IMR-90 (cell line): ENCODE data around the gene PDK4. TPM values are rescaled to one million over a fixed set of nuclear protein-coding genes. Genes with fewer than 3 reads are reported as not detected.
A peak's percentile ranks its signal among the peaks of the same experiment; 100 is the strongest.

Experiments used
- ATAC-seq: fragments of 200-7000 bp; cut with Tn5 transposase; 2 replicates; pipeline ENCODE4 v1.9.1; 2020; ENCODE audit warnings: low read depth, mild to moderate bottlenecking, moderate library complexity
- BruUV-seq: library from RNA; stranded (reverse); fragments of 400-500 nt; replicated peaks from 2 replicates; lab custom pipeline; 2021; lab: Mats Ljungman, UMichigan
- CTCF ChIA-PET: fragments of 300-600 bp; formaldehyde crosslinking; extraction: SDS; loops from one replicate; lab custom pipeline; 2021; ENCODE audit warnings: antibody characterized with exemption; lab: Yijun Ruan, JAX
- POLR2A ChIA-PET: fragments of 300-600 bp; sonication (Branson Sonifier 250); formaldehyde crosslinking; loops from one replicate; lab custom pipeline; 2022; ENCODE audit warnings: antibody characterized with exemption; ENCODE audit not compliant: unreplicated experiment; lab: Charles Lee
- DNase-seq: peaks from one replicate; pipeline ENCODE4 v3.0.0; 2013
- H2AFZ ChIP-seq: replicated peaks from 2 replicates; pipeline ENCODE3; 2013; ENCODE audit warnings: low read length, mild to moderate bottlenecking; ENCODE audit not compliant: poor library complexity
- H2AK5ac ChIP-seq: 2 replicates; pipeline ENCODE4 v1.6.1; 2013; ENCODE audit warnings: low read depth, low read length, inconsistent platforms
- H2AK9ac ChIP-seq: replicated peaks from 2 replicates; pipeline ENCODE3; 2013; ENCODE audit warnings: mild to moderate bottlenecking, low read depth, low read length, moderate library complexity; ENCODE audit not compliant: poor library complexity
- H2BK120ac ChIP-seq: 2 replicates; pipeline ENCODE4 v1.6.1; 2013; ENCODE audit warnings: low read depth, low read length, inconsistent platforms
- H2BK15ac ChIP-seq: 3 replicates; pipeline ENCODE4 v1.6.1; 2013; ENCODE audit warnings: low read depth, low read length, inconsistent platforms
- H2BK20ac ChIP-seq: 2 replicates; pipeline ENCODE4 v1.6.1; 2013; ENCODE audit warnings: low read depth, mild to moderate bottlenecking, inconsistent platforms, low read length, moderate library complexity
- H2BK5ac ChIP-seq: 2 replicates; pipeline ENCODE4 v1.6.1; 2013; ENCODE audit warnings: mild to moderate bottlenecking, low read depth, low read length, inconsistent platforms; ENCODE audit not compliant: poor library complexity, severe bottlenecking
- H3K14ac ChIP-seq: replicated peaks from 2 replicates; pipeline ENCODE4 v1.6.1; 2013; ENCODE audit warnings: low read depth, low read length, inconsistent platforms
- H3K18ac ChIP-seq: 2 replicates; pipeline ENCODE4 v1.6.1; 2013; ENCODE audit warnings: low read depth, low read length, control low read depth
- H3K23ac ChIP-seq: 2 replicates; pipeline ENCODE4 v1.6.1; 2013; ENCODE audit warnings: low read depth, low read length, inconsistent platforms
- H3K27ac ChIP-seq: 2 replicates; pipeline ENCODE4 v1.5.1; 2013; ENCODE audit warnings: mild to moderate bottlenecking, control low read depth, low read length; ENCODE audit not compliant: insufficient read depth
- H3K27me3 ChIP-seq: 2 replicates; pipeline ENCODE4 v1.6.1; 2013; ENCODE audit warnings: low read length; ENCODE audit not compliant: control insufficient read depth, insufficient read depth
- H3K36me3 ChIP-seq: 2 replicates; pipeline ENCODE4 v1.6.1; 2013; ENCODE audit warnings: low read length, mixed read lengths; ENCODE audit not compliant: control insufficient read depth, insufficient read depth
- H3K4ac ChIP-seq: 2 replicates; pipeline ENCODE4 v1.6.1; 2013; ENCODE audit warnings: low read depth, low read length, inconsistent platforms
- H3K4me1 ChIP-seq: 2 replicates; pipeline ENCODE4 v1.6.1; 2013; ENCODE audit warnings: low read length, mixed read lengths; ENCODE audit not compliant: control insufficient read depth, insufficient read depth
- H3K4me2 ChIP-seq: 2 replicates; pipeline ENCODE4 v1.6.1; 2013; ENCODE audit warnings: low read depth, mild to moderate bottlenecking, control low read depth, low read length, moderate library complexity
- H3K4me3 ChIP-seq: 2 replicates; pipeline ENCODE4 v1.5.1; 2013; ENCODE audit warnings: low read depth, mild to moderate bottlenecking, control low read depth, low read length, moderate library complexity; ENCODE audit not compliant: insufficient read depth
- H3K56ac ChIP-seq: 2 replicates; pipeline ENCODE4 v1.6.1; 2013; ENCODE audit warnings: low read length, inconsistent platforms; ENCODE audit not compliant: insufficient read depth; ENCODE audit errors: extremely low read depth
- H3K79me1 ChIP-seq, 2 experiments: 2 replicates each; pipeline ENCODE4 v1.6.1; 2013; ENCODE audit warnings: low read length in 2 of 2, inconsistent platforms in 1 of 2, low read depth in 1 of 2
- H3K9ac ChIP-seq: 2 replicates; pipeline ENCODE4 v1.6.1; 2013; ENCODE audit warnings: low read depth, low read length, control low read depth
- H3K9me1 ChIP-seq: 2 replicates; pipeline ENCODE4 v1.6.1; 2013; ENCODE audit warnings: low read length, inconsistent platforms; ENCODE audit not compliant: insufficient read depth
- H3K9me3 ChIP-seq: 2 replicates; pipeline ENCODE4 v1.6.1; 2013; ENCODE audit warnings: low read length; ENCODE audit not compliant: control insufficient read depth, insufficient read depth
- H4K20me1 ChIP-seq: 2 replicates; pipeline ENCODE4 v1.6.1; 2013; ENCODE audit warnings: low read length, inconsistent platforms; ENCODE audit not compliant: insufficient read depth
- H4K5ac ChIP-seq: 2 replicates; pipeline ENCODE4 v1.6.1; 2013; ENCODE audit warnings: mild to moderate bottlenecking, low read depth, low read length, control low read depth
- H4K8ac ChIP-seq, 2 experiments: 2 replicates each; pipeline ENCODE4 v1.6.1; 2013; ENCODE audit warnings: low read depth in 2 of 2, low read length in 2 of 2, control low read depth in 1 of 2, inconsistent platforms in 1 of 2
- H4K91ac ChIP-seq: 2 replicates; pipeline ENCODE4 v1.6.1; 2013; ENCODE audit warnings: low read depth, low read length, inconsistent platforms; ENCODE audit not compliant: insufficient read depth
- BHLHE40 ChIP-seq: fragments of 150-350 bp; IDR thresholded peaks from 2 replicates; pipeline ENCODE4 v1.6.1; 2016; ENCODE audit warnings: mild to moderate bottlenecking, low read depth, low read length
- MAFK ChIP-seq: IDR thresholded peaks from 2 replicates; pipeline ENCODE4 v1.6.1; 2012; ENCODE audit warnings: low read depth, low read length, improper control_type of control experiment
- WGBS, 2 experiments: methylation state at CpG; one replicate each; pipeline versions ENCODE4 v1.1.5 to v1.1.7; 2013; ENCODE audit warnings: missing lambda C conversion rate in 2 of 2; ENCODE audit not compliant: insufficient read length in 1 of 2; ENCODE audit errors: extremely low coverage in 2 of 2; 5-methylcytosine and 5-hydroxymethylcytosine counted together
- dilution Hi-C: fragments of 300-500 bp; cut with HindIII; formaldehyde crosslinking; loops from one replicate; pipeline ENCODE4 v1.14.3; 2018; ENCODE audit warnings: low sequenced_read_pairs; ENCODE audit not compliant: unreplicated experiment
- in situ Hi-C: fragments of 300-500 bp; cut with MboI; formaldehyde crosslinking; loops from 3 replicates; pipeline ENCODE4 v1.14.3; 2019; ENCODE audit warnings: low sequenced_read_pairs, inconsistent platforms, mixed read lengths
- intact Hi-C: fragments of 100-400 bp; cut with micrococcal nuclease; formaldehyde crosslinking; loops from 2 replicates; pipeline ENCODE4 v1.10.0; 2022
- polyA plus RNA-seq, 3 experiments: library from polyadenylated mRNA; depleted of rRNA; stranded (reverse); fragments of >200 nt; gene quantifications; 2 replicates each; pipeline ENCODE4 v1.2.3, GENCODE V29; 2012; ENCODE audit warnings: low replicate concordance in 1 of 3
- total RNA-seq: library from RNA; depleted of rRNA; stranded (reverse); fragments of >200 nt; gene quantifications from 2 replicates; pipeline ENCODE4 v1.2.3, GENCODE V29; 2012
- TF ChIP-seq, protein P1 (sequence below): fragments of 150-350 bp; IDR thresholded peaks from 2 replicates; pipeline ENCODE4 v1.6.1; 2016; ENCODE audit warnings: low read depth, mild to moderate bottlenecking, low read length, moderate library complexity, borderline replicate concordance

PDK4 gene
- total and polyA plus RNA-seq, 2 of the 4 experiments (the other 2 are of a cell fraction) = under 0.01 to 0.03 TPM

DNA sequence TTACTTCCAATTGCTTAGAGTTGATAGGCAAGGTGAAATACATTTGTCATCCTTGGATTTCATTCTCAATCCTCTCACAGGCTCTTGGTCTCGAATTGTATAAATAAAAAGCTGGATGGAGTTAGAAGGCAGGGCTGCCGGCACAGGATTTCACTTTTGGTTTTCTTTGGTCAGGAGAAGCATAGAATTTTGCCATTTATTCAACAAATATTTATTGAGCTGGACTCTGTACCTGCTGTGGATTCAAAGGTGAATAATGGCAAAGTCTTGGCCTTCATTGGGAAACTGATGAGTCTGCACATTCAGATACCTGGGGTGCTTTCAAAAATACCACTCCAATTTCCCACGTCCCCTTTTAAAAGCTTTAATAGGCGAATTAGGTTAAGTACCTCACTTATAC is 49.7 kb downstream of the PDK4 start:
- DNase-seq = no peak
- no peak overlapping the region for H2AK9ac ChIP-seq
- H3K9me3 ChIP-seq = no peaks in the 10 kb centered on the region
- no peak for ATAC-seq
- WGBS, 2 experiments = no CpG with 5 or more reads among the region's 4 CpGs
- no peak overlapping the region for H2AFZ ChIP-seq
- H3K4ac ChIP-seq = no peak overlapping the region
- H3K9me1 ChIP-seq = no peaks in the 10 kb centered on the region
- no peak overlapping the region for H3K56ac ChIP-seq
- intact Hi-C loops (no loop called here), in situ Hi-C loops (no loop called here), dilution Hi-C loops (no loop called here)
- H4K5ac ChIP-seq = no peak overlapping the region
- H4K91ac ChIP-seq = no peak overlapping the region
- no peaks in the 10 kb centered on the region for H3K4me1 ChIP-seq
- H3K79me1 ChIP-seq = no peaks in the 10 kb centered on the region
- H3K23ac ChIP-seq = no peak overlapping the region
- no peak overlapping the region for H2AK5ac ChIP-seq
- no peak overlapping the region for H3K27ac ChIP-seq
- no peak overlapping the region for H4K8ac ChIP-seq
- no TSS peak for BruUV-seq
- no peaks in the 10 kb centered on the region for H3K36me3 ChIP-seq
- no peak overlapping the region for H3K9ac ChIP-seq
- no peak overlapping the region for H2BK20ac ChIP-seq
- H3K14ac ChIP-seq = no peak overlapping the region
- TF ChIP-seq MAFK (peak; percentile 73), BHLHE40 (no peak)
- TF ChIP-seq, protein P1, sequence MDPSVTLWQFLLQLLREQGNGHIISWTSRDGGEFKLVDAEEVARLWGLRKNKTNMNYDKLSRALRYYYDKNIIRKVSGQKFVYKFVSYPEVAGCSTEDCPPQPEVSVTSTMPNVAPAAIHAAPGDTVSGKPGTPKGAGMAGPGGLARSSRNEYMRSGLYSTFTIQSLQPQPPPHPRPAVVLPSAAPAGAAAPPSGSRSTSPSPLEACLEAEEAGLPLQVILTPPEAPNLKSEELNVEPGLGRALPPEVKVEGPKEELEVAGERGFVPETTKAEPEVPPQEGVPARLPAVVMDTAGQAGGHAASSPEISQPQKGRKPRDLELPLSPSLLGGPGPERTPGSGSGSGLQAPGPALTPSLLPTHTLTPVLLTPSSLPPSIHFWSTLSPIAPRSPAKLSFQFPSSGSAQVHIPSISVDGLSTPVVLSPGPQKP = no peak
- no peak overlapping the region for H2BK15ac ChIP-seq
- H3K4me3 ChIP-seq = no peak overlapping the region
- no peak overlapping the region for H3K4me2 ChIP-seq
- peaks cover 2% of the 10 kb centered on the region for H3K27me3 ChIP-seq
- ChIA-PET CTCF (interaction anchor here (3.5 kb wide), 1 partner anchor 141 kb away, joined by 25 read pairs; no protein-coding TSS in a partner anchor), POLR2A (no interaction called here)
- H2BK5ac ChIP-seq = no peak overlapping the region
- H3K18ac ChIP-seq = no peak overlapping the region
- H2BK120ac ChIP-seq = no peak overlapping the region
- H4K20me1 ChIP-seq = no peaks in the 10 kb centered on the region
